Subcutaneous adipose tissue (tissue), 4 donors: ENCODE measurements around the gene BRAT1. TPM values are rescaled to one million over a fixed set of nuclear protein-coding genes. Genes with fewer than 3 reads are reported as not detected.

Experiments used
- total RNA-seq, 4 donors: library from RNA; depleted of rRNA; stranded (reverse); fragments of >200 nt; gene quantifications; one replicate each; pipeline ENCODE4 v1.1.0, GENCODE V29; 2016
- TF ChIP-seq, protein P1 (sequence below): fragments of 450-650 bp; IDR thresholded peaks from one replicate; pipeline ENCODE4 v1.5.1; 2016; ENCODE audit warnings: low read depth, mild to moderate bottlenecking, control low read depth, antibody characterized with exemption, moderate library complexity

BRAT1 gene
- total RNA-seq, 4 donors from 2014 or later = 11.7 to 42.2 (median 19.8) TPM

DNA sequence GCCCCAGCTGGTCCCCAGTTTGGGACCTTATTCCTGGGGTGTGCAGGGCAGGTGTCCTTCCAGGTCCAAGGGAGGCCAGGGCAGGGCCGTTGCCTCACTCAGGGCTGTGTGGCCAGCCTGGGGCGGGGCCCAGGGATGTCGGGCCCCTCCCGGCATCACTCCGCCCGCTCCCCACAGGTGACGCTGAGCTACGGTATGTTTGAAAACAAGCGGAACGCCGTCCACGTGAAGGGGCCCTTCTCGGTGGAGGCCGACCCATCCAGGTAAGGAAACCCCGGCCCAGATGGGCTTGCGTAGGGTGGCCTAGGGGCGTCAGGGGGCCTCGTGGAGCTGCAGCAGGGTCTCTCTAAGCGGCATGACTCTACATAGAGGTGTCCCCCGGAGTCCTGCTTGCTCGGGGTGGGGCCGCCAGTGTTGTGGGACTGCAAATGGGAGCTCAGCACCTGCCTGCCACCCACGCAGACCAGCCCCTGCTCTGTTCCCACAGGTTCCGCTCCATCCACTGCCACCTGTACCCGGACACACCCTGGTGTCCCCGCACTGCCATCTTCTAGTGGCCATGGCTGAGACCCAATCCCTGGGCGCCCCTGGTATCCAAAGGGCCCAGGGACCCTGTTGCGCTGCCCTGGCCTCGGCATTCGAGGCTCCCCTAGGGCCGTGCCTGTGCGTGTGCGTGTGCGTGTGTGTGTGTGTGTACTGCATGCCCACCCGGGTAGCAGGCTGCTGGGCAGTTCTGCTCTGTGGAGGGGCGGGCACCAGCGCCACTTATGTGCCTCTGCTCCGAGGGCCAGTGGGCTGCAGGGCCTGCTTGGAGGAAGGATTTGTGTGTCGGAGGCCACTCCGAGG lies 28.4 kb downstream of the BRAT1 start:
- TF ChIP-seq, protein P1, sequence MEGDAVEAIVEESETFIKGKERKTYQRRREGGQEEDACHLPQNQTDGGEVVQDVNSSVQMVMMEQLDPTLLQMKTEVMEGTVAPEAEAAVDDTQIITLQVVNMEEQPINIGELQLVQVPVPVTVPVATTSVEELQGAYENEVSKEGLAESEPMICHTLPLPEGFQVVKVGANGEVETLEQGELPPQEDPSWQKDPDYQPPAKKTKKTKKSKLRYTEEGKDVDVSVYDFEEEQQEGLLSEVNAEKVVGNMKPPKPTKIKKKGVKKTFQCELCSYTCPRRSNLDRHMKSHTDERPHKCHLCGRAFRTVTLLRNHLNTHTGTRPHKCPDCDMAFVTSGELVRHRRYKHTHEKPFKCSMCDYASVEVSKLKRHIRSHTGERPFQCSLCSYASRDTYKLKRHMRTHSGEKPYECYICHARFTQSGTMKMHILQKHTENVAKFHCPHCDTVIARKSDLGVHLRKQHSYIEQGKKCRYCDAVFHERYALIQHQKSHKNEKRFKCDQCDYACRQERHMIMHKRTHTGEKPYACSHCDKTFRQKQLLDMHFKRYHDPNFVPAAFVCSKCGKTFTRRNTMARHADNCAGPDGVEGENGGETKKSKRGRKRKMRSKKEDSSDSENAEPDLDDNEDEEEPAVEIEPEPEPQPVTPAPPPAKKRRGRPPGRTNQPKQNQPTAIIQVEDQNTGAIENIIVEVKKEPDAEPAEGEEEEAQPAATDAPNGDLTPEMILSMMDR = no peak

DNA sequence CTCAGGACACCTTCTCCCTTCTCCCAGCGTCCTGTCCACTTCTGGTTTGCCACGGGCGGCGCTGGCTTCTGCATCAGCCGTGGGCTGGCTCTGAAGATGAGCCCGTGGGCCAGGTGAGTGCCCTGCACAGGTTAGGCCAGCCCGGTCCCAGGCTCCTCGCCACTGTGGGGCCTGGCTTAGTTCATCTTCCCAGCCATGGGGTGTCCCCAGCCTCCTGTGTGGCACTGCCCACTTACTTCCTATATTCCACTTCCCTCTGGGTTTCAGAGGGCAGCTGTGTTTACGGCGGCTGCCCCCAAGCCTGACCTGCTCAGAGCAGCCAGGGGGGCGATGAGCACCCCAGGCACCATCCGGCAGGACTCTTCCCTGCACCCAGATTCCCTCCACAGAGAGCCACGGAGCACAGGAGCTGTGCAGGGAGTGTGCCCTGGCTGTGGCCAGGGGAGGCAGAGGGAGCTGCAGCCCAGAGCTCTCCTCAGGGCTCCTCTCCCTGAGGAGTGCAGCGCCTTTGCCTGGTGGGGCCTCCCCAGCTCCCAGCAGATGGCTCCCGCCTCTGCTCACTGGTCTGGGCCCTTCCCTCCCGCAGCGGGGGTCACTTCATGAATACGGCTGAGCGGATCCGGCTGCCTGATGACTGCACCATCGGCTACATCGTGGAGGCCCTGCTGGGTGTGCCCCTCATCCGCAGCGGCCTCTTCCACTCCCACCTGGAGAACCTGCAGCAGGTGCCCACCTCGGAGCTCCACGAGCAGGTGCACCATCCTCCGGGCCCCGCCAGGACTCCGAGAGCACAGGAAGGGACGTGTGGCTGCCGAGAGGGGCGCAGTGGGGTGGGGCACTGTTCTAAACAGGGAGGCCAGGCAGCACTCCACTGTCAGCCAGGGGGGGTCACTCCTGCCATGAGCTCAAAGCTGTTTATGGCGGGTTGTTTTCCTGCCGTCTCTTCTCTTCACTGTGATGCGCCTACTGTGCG lies 29.4 kb downstream of the BRAT1 start:
- TF ChIP-seq, protein P1 = no peak

DNA sequence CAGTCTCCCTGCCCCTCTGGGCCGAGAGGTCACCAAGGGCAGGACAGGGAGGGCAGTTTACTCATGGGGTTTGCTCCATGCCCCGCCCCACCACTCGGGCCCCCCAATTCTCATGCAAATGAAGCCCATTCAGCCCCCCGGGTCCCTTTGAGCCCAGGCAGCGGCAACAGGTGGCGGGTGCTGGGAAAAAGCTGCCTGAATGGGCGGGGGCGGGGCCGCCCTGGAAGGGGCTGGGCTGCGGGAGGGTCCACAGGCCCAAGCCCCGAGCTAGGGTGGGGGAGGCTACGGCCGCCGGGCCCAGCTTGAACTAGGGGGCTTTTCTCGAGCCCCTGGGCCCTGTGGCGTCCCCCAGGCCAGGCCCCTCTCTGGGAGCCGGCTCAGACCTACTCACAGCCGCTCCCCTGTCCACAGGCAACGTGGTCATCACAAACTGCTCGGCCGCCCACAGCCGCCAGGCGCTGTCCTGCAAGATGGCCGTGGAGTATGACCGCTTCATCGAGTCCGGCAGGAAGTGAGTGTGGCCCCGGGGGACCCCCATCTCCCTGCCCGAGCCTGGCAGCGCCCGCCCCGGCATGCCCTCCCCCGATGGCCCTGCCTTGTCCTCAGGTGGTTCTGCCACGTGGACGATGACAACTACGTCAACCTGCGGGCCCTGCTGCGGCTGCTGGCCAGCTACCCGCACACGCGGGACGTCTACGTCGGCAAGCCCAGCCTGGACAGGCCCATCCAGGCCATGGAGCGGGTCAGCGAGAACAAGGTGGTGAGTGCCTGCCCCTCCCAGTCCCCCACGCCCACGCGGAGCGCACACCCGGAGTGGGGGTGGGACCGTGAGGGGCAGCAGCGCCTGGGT lies 30.3 kb downstream of the BRAT1 start:
- TF ChIP-seq, protein P1 = no peak

DNA sequence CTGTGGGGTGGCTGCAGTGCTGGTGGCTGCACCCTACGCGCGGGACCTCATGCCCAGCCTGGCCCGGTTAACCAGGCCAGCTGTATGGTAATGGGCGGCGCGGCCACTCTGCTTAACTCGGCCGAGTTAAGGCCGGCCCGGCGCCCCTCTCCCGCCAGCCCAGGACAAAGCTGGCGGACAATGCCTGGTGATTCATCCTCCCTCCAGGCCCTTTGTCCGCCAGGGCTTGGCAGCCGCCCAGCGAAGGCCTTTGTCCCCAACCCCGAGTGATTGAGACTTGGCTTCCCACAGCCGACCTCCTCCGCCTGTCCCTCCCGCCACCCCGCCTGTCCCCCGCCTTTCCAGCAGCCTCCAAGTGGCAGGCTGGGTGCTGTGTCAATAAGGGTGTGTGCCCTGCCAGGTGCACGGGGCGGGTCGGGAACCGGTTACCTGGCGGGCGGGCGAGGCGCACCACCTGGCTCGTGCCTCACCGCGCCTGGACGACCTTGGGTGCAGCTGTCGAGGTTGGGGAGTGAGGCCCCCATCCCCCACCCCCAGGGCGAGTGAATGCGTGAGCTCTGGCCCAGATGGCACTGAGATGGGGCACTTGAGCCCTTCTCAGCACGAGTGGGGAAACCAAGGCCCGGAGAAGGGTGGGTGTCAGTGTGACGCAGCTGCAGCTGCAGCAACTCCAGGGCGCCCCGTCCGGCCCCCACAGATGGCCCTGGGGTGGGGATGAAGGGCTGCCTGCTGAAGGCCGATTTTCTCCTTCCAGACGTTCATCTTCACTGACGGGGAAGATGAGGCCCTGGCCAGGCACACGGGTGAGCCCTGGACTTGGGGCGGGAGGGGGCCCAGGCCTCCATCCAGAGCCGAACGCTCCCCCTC lies 31.1 kb downstream of the BRAT1 start:
- TF ChIP-seq, protein P1 = no peak

DNA sequence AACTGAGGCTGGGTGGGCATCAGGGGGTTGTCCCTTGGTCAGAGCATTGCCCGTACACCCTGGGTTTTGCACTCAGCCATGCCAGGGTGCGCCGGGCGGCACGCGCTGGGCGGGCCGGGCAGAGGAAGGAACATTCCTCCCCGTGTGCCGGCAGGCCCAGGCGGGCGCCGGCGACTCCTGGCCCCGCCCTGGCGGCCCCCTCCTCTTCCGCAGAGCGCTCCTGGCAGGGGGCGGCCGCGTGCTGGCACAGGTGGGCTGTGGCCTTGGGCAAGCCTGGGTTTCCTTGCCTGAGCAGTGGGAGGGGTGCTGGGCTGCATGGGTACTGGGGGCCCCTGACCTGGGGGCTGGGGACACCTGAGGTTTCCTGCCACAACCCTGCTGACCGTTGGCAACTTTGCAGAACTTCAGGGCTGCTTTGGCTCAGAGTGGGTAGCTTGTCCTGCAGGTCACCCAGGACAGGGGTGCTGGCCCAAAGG lies 31.8 kb downstream of the BRAT1 start:
- TF ChIP-seq, protein P1 = no peak

DNA sequence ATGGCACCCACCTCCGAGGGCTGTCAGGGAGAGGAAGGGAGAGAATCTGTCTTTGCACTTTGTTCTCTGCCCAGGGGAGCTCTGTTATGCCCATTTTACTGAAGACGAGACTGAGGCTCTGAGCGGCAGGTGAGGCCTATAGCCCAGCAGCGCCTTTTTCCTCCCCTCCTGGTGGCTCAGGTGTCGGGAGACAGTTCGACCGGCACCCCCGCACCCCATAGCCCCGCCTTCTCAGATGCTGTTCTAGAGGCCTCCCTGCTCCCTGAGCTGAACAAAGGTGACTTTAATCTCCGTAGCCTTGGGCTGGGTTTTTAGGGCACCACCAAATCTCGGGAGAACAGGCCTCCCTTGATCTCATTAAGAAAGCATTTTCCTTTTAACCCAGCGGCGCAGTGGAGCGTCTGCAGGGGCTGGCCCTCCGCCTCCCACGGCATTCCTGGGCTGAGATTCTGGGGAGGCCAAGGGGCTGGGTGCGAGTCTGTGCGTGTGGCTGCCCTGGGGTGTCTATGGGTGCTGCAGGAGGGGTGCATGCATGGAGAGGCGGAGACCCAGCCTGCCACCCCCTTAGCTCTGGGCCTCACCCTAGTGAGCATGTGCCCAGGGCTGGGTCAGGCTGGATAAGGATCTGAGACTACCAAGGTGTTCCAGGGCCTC lies 32.4 kb downstream of the BRAT1 start:
- TF ChIP-seq, protein P1 = no peak
